Fibroblast of skin of right biceps (primary cell): ENCODE results near the gene CNNM1.

ENCODE experiments used
- DNase-seq: peaks from one replicate; pipeline ENCODE4 v3.0.0-alpha.2; 2013

Gene CNNM1

DNA sequence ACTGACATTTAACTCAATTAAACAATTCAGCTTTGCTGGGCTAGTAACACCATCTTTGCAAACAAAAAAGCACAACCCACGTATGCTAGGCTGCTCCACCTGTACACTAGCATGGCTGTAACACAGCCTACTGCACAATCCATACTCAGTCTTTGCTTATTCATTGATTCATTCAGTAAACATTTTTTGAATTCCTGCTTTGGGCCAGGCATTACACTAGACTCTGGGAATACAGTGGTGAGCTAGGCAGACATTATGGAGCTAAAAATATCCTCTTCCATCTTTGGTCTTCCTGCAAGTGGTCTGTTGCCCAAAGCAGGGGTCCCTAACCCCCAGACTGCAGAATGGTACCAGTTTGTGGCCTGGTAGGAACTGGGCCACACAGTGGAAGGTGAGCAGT lies 9.9 kb downstream of the CNNM1 start:
- peak; percentile 31 for DNase-seq

DNA sequence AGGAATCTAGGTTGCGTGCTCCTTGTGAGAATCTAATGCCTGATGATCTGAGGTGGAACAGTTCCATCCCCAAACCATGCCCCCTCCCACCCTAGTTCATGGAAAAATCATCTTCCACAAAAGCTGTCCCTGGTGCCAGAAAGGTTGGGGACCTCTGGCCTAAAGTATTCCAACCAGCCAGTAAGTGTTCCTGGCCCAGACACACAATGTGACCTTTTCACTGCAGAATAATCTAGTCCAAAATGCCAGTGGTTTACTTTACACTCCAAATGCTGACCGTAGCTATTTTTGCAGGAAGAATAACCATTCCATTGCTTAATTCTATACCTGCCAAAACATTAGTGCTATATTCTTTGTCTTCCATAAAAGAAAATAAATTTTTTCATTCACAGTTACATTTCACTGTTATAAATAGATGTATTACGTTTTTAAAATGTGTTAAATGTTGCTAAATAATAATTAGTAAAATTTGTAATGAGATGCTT lies 10.4 kb downstream of the CNNM1 start:
- DNase-seq = no peak

DNA sequence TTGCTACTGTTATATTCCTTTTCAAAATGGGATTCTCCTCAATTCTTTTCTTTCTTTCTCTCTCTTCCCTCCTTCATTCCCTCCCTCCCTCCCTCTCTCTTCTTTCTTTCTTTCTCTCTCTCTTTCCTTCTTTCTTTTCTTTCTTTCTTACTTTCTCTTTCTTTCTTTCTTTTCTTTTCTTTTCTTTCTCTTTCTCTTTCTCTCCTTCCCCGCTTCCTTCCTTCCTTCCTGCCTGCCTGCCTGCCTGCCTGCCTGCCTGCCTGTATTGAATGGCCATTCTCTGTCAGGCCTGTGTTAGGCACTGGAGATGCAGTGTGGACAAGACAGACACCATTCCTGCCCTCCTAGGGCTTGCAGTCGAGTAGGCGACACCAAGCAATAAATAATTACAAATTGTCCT lies 11.5 kb downstream of the CNNM1 start:
- no peak for DNase-seq

DNA sequence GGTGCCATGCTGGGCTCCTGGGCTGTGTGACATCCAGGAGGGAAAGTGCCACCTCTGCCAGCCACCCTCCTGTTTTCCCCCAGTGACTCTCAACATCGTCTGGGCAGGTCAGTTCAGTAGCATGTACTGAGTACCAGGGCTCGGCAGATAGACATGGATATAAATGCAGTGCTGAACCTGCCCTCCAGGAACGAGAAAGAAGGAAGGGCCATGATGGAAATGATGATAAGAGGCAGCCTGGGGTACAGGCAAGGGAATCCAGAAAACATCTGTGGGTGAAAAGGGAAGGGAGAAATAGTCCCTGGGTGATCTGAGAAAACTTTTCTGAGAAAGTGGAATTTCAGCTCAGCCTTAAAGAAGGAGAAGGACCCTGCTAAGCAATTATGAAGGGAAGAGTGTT lies 12.1 kb downstream of the CNNM1 start:
- no peak for DNase-seq

DNA sequence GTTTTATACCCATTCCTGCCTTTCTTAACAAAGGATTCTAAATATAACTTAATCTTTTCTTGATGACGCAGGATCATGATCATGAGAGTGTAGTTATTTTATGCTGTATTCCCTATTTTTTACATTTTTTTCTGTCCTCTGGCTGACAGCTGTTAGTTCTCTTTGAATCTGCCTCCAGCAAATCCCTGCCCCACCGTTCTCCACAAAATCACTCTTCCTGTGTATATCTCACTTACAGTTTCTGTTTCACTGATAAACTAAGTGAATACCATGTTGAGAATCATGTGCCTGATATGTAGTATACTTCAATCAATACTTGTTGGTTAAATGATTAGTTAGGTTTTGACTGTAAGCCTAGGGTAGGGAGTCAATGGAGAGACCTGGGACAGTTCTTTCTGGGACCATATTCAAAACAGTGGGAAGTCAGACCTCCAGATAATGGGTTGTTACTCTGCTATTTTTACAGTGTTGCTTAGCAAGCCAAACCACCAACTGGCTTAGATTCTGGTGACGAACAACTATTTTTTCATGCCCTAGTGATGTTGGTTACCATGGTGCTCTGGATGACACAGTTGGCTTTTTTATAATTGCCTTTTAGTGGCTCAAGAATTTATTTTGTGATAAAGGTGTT lies 12.8 kb downstream of the CNNM1 start:
- peak; percentile 29 for DNase-seq

DNA sequence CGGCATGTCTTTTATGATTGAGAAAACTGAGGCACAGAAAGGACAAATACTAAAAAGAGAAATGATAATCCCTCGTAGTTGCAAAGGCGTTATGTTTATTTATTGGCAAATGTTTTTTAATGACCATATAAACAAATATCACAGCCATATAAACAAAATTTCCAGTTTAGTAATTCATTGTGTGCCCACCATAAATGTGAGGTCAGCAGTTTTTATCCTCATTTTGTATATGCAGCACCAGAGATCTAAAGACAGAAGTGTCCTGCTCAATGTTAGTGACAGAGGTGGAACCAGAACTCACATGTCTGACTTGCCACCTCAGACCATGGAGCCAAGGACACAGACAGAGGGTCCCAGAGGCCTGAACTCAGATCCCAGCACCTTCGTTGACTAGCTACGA lies 14.1 kb downstream of the CNNM1 start:
- DNase-seq = no peak

DNA sequence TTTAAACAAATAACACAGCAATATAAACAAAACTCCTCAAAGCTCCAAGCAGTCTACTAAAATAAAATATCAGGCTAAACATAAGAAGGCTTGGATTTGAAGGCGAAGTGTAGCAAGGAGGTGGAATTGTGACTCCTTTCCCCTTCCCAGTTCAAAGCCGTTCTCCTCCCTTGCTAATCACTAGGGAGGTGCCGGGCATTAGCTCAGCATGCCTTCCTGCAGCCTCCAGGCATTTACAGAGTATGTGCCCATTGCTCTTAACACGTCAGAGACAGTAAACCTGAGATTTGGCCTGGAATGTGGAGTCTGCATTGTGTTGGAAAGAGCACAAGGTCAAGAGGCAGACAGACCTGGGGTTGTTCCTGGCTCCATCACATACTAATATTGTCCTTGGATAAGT lies 15.6 kb downstream of the CNNM1 start:
- no peak for DNase-seq

DNA sequence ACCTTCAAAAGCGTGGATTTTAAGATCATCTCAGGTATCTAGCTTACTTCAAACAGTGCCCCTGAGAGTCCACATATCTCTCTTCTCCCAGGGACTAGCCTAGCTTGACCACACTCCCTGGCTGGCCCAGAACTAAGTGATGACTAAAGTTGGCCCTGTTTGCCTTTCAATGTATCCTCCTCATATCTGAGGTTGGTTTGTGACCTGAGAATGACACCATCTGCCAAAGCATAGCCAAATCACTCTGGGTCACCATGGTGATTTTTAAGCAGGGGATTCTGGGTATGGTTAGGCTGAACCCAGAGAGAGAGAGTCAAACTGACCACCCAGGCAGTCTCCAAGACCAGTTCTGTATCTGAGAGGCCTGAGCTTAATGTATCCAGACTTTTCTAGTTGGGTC lies 16.2 kb downstream of the CNNM1 start:
- DNase-seq = peak; percentile 33

DNA sequence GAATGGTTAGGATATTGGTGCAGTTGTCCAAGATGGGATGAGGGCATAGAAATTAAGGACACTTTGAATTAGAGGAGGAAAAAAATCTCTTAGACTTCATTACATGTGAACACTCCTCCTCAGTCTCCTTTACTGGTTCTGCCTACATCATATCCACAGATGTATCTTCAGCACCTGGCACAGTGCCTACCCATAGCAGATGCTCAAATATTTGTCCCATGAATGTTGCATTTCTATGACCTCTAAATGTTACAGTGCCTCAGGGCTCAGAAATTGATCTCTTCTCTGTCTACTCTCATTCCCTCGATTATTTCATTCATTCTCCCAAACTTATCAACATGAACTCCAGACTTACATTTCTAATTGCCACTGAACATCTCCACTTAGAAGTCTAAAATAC lies 17.1 kb downstream of the CNNM1 start:
- peak; percentile 75 for DNase-seq

DNA sequence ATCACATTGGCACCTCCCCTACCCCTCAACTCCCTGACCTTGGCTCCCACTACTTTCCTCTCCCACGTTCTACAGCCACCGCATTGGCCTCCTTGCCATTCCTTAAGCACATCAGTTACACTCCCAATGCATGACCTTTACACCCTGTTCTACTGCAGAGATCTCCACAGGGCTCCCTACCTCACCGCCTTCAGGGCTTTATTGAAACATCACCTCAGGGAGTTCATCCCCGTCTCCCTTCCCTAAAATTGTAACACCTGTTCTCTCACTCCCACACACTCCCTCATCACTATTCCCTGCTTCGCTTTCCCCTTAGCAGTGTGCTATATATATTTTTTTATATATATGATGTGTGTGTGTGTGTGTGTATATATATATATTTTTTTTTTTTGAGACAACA lies 18.5 kb downstream of the CNNM1 start:
- no peak for DNase-seq

DNA sequence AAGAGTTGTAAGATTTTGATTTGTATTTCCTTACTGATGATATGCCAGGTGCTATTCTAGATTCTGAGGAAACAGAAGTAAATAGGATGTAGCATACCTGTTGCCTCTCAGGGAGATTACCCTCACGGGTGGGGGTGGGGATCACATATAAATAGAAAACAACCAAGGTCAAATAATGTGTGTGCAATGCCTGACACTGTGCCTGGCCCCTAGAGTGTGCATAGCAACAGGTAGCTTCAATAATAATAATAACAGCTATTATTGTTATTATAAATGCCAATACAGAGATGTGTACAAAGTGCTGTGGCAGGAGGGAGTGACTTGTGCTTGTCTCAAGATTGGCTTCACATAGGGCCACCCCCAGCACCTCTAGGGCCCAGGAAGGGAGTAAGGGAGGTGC lies 24.0 kb downstream of the CNNM1 start:
- DNase-seq = no peak

DNA sequence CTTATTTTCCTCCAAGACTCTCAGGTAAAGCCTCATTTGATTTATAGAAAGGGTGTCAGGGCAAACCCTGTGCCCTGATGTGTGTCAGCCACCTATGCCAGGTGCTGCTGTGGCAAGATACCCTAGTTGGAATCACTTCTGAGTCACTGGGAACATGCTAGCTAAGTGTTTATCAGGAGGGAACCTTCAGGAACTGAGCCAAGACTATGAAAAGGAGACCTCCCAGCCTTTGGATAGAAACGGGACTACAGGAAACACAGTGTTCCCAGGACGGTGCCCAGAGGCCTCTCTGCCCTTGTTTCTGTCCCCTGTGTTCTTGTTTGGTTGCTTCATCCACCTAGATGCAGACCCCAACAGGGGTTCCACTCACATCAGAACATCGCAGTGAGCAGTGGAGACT lies 28.5 kb downstream of the CNNM1 start:
- no peak for DNase-seq

DNA sequence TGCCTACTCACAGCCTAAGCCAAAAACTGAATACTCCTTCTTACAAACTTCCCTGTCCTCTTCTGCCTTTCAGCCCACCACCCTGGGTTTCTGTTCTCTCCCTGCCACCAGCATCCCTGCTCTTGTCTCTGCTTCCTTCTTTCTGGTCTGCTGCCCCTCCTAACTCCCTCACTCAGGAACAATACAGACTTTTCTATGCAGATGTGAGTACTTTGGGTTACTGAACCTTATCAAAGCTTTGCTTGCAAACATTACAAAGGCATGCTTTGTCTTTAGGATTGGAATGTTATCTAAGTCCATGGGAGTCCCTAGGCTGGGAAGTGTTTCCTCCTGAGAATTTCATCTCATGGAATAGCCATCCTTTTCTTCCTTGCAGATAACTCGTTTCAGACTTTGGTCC lies 28.9 kb downstream of the CNNM1 start:
- no peak for DNase-seq

DNA sequence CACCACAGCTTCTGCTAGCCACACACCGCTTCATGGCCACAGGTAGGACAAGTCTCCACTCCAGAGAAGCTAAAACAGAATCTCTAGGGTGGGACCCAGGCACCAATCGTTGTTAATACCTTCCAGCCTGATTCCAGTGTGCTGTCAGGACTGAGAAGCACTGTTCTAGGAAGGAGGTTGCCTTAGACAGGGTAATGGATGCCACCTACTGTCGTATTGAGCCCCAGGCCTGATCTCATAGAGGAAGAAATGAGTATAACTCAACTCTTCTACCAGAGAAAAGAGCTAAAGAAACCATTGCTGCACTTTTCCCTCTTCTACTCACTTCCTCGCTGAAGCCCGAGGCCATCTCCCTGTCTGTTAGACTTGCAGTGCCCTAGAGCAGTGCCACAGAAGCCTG lies 31.8 kb downstream of the CNNM1 start:
- no peak for DNase-seq

DNA sequence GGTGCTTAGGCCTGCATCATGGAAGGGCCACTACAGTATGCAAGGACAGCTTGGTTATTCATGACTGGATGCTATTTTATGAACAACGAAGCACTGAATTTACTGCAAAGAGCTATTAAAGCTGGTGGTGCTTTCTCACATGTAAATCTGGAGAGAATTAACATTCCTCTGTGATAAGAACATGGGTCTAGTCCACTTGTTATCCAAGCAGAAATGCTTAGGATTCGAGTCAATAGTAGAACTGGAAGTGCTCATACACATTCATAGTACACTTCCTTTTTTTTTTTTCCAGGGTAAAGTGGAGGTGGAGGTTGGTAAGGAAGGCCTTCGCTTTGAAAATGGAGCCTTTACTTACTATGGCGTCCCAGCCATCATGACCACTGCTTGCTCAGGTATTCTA lies 35.0 kb downstream of the CNNM1 start:
- peak; percentile 74 for DNase-seq

DNA sequence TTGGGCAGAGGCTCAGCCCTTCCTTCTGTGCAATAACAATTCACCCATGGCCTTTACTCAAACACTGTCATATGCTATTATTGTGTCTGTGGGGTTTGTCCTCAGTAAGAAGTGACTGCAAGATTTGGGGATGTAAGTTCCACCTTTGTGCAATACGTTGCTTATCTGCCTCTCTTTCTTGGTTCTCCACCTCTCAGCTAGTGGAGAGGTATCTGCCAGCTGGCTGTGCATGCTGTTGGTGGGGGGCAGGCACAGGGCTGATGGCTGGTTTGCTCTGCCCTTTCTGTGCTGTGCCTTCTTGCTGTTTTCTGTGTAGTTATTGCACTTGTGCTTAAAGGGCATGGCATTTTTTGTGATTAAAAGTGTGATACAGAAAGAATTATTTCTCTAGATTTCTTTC lies 36.2 kb downstream of the CNNM1 start:
- DNase-seq = no peak

DNA sequence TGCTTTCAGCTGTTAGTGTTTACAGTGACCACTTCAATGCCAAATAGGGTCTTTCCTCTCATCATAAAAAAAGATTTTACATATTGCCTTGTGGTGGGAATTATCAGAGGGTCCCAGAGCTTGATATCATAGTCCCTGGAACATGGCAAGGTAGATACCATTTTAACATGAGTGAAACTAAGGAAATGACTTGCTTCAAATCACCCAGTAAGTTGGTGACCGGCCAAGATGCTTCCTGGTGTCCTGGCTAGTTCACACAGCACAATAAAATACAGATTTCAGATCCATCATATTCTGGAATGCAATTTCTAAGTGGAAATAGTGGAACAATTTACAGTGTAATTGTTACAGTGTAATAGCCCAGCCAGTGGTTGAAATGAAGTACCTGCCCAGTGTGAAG lies 36.6 kb downstream of the CNNM1 start:
- DNase-seq = no peak

DNA sequence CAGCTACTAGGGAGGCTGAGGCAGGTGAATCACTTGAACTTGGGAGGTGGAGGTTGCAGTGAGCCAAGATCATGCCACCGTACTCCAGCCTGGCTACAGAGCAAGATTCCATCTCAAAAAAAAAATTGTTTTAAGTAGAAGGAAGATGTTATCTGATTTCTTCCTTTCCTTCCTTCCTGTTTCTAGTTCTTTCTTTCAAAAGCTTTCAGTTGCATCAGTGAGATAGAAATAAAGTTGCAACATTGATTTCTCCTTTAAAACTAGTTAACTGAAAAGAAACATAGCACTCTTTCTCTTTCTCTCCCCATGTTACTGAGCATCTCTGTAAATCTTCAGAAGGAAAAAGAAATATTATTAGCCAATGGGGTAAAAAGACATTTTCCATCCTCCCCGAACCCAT lies 37.5 kb downstream of the CNNM1 start:
- DNase-seq = no peak

DNA sequence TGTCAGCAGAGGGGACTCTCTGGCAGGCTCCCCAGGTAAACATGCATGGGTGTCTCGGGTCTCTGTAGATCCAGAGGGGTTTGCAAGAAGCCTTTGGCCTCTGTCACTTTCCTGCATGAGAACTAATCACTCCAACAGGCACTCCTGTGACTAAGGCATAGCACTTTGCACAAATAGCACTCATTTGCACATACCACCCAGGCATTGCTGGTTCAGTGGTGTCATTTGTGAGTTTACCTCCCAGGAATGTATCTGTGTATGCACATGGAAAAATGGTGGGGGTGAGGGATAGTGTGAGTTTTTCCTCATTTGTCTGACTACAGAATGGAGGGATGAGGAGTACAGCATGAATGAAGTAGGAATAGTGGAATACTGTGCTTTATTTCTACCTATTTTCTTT lies 39.5 kb downstream of the CNNM1 start:
- peak; percentile 83 for DNase-seq

DNA sequence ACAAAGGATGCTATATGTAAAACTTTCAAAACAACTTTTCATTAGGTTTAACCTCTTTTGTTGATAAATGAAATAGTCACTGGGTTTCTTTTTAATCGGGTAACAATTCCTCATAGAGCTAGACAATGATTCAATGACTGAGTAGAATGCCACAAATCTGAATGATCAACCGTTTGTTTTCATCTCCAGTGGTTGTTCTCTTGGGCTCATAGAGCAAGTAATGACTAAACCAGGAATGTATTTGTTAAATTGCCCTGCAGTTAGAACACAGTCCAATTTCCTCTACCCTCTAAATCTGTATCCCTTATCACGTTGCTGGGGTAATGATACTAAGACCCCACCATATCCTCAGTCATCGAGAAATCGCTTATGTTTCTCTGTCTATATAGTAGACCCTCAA lies 40.0 kb downstream of the CNNM1 start:
- peak; percentile 55 for DNase-seq

DNA sequence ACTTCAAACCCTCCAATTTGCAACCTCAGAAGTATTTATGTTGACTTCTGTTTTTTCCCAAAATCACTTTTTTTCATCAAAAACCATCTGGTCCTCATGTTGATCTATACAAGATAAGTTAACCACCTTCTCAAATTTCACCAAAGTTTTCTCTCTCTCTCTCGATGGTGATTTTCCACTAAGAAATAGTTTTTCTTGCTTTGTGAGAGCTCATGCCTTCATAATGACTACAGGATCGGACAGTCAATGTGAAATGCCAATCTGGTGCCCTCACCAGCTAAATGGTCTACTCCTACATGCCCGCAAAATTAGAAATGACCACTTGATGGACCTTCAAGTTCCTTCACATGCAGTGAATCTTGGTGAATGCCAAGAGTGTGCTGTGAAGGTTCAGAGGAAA lies 40.4 kb downstream of the CNNM1 start:
- peak; percentile 44 for DNase-seq

DNA sequence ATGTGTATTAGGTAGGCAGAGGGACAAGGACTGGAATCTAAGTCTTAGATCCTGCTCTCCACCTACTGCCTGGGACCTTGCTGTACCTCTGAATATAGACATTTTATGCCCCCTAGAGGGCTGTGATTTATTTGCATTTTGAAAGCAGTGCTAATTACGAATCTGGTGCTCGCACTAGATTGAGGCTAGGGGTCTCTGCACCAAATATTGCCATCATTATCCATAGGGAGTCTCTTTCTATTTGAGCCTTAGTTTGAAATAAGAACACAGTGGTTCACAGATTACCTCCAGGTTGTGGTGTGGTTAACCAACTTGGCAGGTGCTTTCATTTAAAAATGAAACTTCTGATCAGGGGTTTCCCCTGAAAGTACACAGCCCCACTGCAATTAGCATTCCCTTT lies 41.8 kb downstream of the CNNM1 start:
- peak; percentile 44 for DNase-seq

DNA sequence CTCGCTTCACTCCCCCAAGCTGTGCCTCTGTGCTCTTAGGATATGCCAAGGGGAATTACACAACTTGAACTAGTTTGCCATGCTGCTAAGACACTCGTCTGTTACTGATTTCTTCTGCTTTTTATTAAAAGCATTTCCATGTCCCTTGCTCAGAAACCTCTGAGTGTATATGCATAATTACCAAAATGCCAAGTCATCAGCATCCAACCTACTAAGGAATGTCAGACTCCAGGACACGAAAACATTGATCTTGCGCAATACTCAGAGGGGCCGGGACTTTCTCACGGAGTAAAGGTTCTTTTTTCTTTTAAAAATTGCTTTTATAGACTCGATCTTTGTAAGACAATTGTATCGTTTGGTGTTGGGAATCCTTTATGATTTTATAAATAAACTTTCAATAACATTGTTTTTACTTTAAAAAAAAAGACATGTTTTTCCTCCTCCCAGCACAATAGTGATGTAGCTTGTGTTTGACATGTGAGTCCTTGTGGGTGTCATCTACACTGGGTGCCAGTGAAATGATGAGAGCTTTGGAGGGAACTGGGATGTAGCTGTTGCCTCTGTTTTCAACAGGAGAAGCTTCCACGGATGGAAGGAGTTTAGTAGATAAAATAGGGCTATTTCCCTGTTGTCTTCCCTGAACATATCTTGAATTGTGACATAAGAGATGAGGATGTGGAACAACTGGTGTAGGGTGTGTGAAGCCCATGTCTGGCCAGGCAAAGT lies 43.6 kb downstream of the CNNM1 start:
- DNase-seq = peak; percentile 85

DNA sequence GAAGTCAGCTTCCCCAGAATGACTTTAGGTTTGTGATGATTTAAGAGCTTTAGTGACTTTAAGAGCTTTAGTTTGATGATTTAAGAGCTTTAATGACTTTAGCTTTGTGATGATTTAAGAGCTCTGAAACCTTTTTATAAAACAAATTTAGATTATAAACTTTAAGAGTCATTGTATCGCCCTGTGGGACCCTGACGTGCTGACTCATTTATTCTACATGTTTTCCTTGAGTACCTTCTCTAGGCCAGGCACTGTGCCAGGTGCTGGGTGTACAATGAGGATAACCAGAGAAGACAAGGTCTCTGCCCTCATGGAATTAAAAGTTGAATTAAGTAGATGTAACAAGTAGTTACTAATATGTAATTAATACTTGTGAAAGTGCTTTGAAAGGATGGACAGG lies 45.4 kb downstream of the CNNM1 start:
- DNase-seq = peak; percentile 81

DNA sequence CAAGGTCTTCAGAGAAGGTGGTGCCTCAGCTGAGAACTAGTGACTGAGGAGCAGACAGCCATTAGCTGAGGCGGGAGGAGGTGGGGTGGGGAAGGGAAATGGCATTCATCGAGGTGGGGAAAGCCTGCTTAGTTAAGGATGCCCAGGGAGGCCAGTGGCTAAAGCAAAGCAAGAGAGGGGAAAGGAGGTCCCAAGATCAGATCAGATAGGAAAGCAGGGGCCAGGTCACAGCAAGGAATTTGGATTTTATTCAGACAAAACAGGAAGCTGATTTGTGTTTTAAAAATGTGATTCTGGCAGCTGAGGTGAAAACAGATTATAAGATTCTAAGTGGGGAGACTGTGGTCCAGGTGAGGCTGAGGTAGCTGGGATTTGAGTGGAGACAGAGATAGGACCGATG lies 45.8 kb downstream of the CNNM1 start:
- DNase-seq = peak; percentile 34
